GM23338 (cell line): Measurements from ENCODE around the gene NDUFB5. TPM values are rescaled to one million over a fixed set of nuclear protein-coding genes. Genes with fewer than 3 reads are reported as not detected.

Experiments
- ATAC-seq: fragments of 200-7000 bp; cut with Tn5 transposase; 3 replicates; pipeline ENCODE4 v1.9.1; 2020
- DNase-seq: peaks from one replicate; pipeline ENCODE4 v3.0.0-alpha.2; 2015; ENCODE audit warnings: low spot score
- H2AFZ ChIP-seq: fragments of 200-600 bp; sonication (generic); 2 replicates; pipeline ENCODE4 v1.8.0; 2016; ENCODE audit warnings: antibody characterized with exemption, mild to moderate bottlenecking, moderate library complexity
- H3F3A ChIP-seq: fragments of 200-600 bp; sonication (generic); replicated peaks from 2 replicates; pipeline ENCODE4 v1.8.0; 2017; ENCODE audit warnings: antibody characterized with exemption, mixed run types, low read depth
- H3K27ac ChIP-seq: fragments of 200-600 bp; sonication (generic); 2 replicates; pipeline ENCODE4 v1.6.1; 2016; ENCODE audit warnings: low read depth
- H3K27me3 ChIP-seq: fragments of 200-600 bp; sonication (generic); 2 replicates; pipeline ENCODE4 v1.8.0; 2016; ENCODE audit warnings: mild to moderate bottlenecking, mixed run types, moderate library complexity; ENCODE audit not compliant: insufficient read depth
- H3K36me3 ChIP-seq: fragments of 200-600 bp; sonication (generic); 2 replicates; pipeline ENCODE4 v1.8.0; 2016; ENCODE audit warnings: mild to moderate bottlenecking; ENCODE audit not compliant: insufficient read depth
- H3K4me1 ChIP-seq: fragments of 200-600 bp; sonication (generic); 2 replicates; pipeline ENCODE4 v1.8.0; 2016; ENCODE audit warnings: mild to moderate bottlenecking, moderate library complexity; ENCODE audit not compliant: insufficient read depth
- H3K4me2 ChIP-seq: fragments of 200-600 bp; sonication (generic); 2 replicates; pipeline ENCODE4 v1.7.1; 2017; ENCODE audit warnings: mixed run types
- H3K4me3 ChIP-seq: fragments of 200-600 bp; sonication (generic); 2 replicates; pipeline ENCODE4 v1.6.1; 2016; ENCODE audit warnings: mixed run types
- H3K79me2 ChIP-seq: fragments of 200-600 bp; sonication (generic); replicated peaks from 2 replicates; pipeline ENCODE4 v1.8.0; 2017; ENCODE audit warnings: mild to moderate bottlenecking; ENCODE audit not compliant: insufficient read depth
- H3K9me2 ChIP-seq: fragments of 200-600 bp; sonication (generic); 2 replicates; pipeline ENCODE4 v1.8.0; 2017; ENCODE audit not compliant: insufficient read depth
- H4K20me1 ChIP-seq: fragments of 200-600 bp; sonication (generic); replicated peaks from 2 replicates; pipeline ENCODE4 v1.8.0; 2017; ENCODE audit warnings: mild to moderate bottlenecking; ENCODE audit not compliant: insufficient read depth
- H3K27ac Mint-ChIP-seq: 2 replicates; pipeline ENCODE4 v1.8.0; 2020; ENCODE audit warnings: inconsistent platforms, mild to moderate bottlenecking, moderate library complexity, mixed read lengths
- H3K27me3 Mint-ChIP-seq: 3 replicates; pipeline ENCODE4 v1.8.0; 2022; ENCODE audit warnings: low read depth, mild to moderate bottlenecking, moderate library complexity, mixed read lengths, inconsistent platforms; ENCODE audit not compliant: insufficient read depth, poor library complexity
- H3K36me3 Mint-ChIP-seq: 3 replicates; pipeline ENCODE4 v1.8.0; 2021; ENCODE audit warnings: low read depth, mild to moderate bottlenecking, inconsistent platforms, moderate library complexity, mixed read lengths
- H3K4me1 Mint-ChIP-seq: 3 replicates; pipeline ENCODE4 v1.8.0; 2020; ENCODE audit warnings: mild to moderate bottlenecking, inconsistent platforms, mixed read lengths
- H3K4me3 Mint-ChIP-seq: 3 replicates; pipeline ENCODE4 v1.8.0; 2021; ENCODE audit warnings: moderate library complexity, mild to moderate bottlenecking, inconsistent platforms, mixed read lengths
- H3K9me3 Mint-ChIP-seq: 3 replicates; pipeline ENCODE4 v1.8.0; 2020; ENCODE audit warnings: moderate library complexity, mild to moderate bottlenecking, inconsistent platforms, mixed read lengths
- CREB1 ChIP-seq: fragments of 250-450 bp; sonication (Bioruptor Pico); IDR thresholded peaks from 2 replicates; pipeline ENCODE4 v1.5.0; 2020; ENCODE audit warnings: low read depth, mild to moderate bottlenecking, moderate library complexity
- ETS1 ChIP-seq: IDR thresholded peaks from 2 replicates; pipeline ENCODE4 v1.6.1; 2016; ENCODE audit warnings: antibody characterized with exemption
- EZH2 ChIP-seq: fragments of 200-600 bp; sonication (generic); IDR thresholded peaks from one replicate; pipeline ENCODE4 v1.8.0; 2017; ENCODE audit warnings: antibody characterized with exemption, mild to moderate bottlenecking, low read depth; ENCODE audit not compliant: unreplicated experiment
- JUNB ChIP-seq: IDR thresholded peaks from one replicate; pipeline ENCODE4 v1.6.1; 2016; ENCODE audit warnings: antibody characterized with exemption; ENCODE audit not compliant: unreplicated experiment
- NANOG ChIP-seq: IDR thresholded peaks from 2 replicates; pipeline ENCODE4 v1.6.1; 2016; ENCODE audit warnings: antibody characterized with exemption, borderline replicate concordance
- POLR2AphosphoS5 ChIP-seq: IDR thresholded peaks from 2 replicates; pipeline ENCODE4 v1.6.1; 2016; ENCODE audit warnings: antibody characterized with exemption, low read depth
- STAT1 ChIP-seq: IDR thresholded peaks from one replicate; pipeline ENCODE4 v1.6.1; 2016; ENCODE audit warnings: antibody characterized with exemption; ENCODE audit not compliant: unreplicated experiment
- ZNF114 ChIP-seq: fragments of 250-450 bp; sonication (Bioruptor Pico); IDR thresholded peaks from 2 replicates; pipeline ENCODE4 v1.5.0; 2020; ENCODE audit warnings: mild to moderate bottlenecking, moderate library complexity
- ZNF462 ChIP-seq: fragments of 250-450 bp; sonication (Bioruptor Pico); IDR thresholded peaks from 2 replicates; pipeline ENCODE4 v1.5.0; 2020; ENCODE audit warnings: mild to moderate bottlenecking, moderate library complexity
- polyA plus RNA-seq: library from polyadenylated mRNA; unstranded; fragments of >200 nt; fragmentation: Nextera tagmentation; extraction: Ambion mirVana; gene quantifications from 2 replicates; pipeline ENCODE4 v1.2.1, GENCODE V29; 2016
- total RNA-seq: library from RNA; depleted of rRNA; stranded (reverse); fragments of >200 nt; shearing (Covaris generic); gene quantifications from 2 replicates; pipeline ENCODE4 v1.2.3, GENCODE V29; 2014

The NDUFB5 gene
- total and polyA plus RNA-seq, 2 experiments from 2014 or later, result 65.4 to 113 TPM

GRCh38 chr3:179630753-179631451 lies 26.3 kb downstream of the NDUFB5 start:
- H2AFZ ChIP-seq, result no peak overlapping the region
- no peaks in the 10 kb centered on the region for H3F3A ChIP-seq
- Mint-ChIP-seq H3K27me3 (no peaks in the 10 kb centered on the region), H3K36me3 (no peaks in the 10 kb centered on the region), H3K9me3 (no peaks in the 10 kb centered on the region), H3K27ac (no peak overlapping the region), H3K4me1 (peaks cover 7% of the 10 kb centered on the region; the same call in 2 of the 3 replicates), H3K4me3 (no peak overlapping the region)
- no peaks in the 10 kb centered on the region for H4K20me1 ChIP-seq
- H3K27ac ChIP-seq, result no peak overlapping the region
- no peaks in the 10 kb centered on the region for H3K36me3 ChIP-seq
- H3K27me3 ChIP-seq, result no peaks in the 10 kb centered on the region
- ATAC-seq (no peak), DNase-seq (no peak)
- H3K4me1 ChIP-seq, result no peaks in the 10 kb centered on the region
- H3K4me3 ChIP-seq, result no peak overlapping the region
- no peak for TF ChIP-seq ETS1
- no peak for TF ChIP-seq NANOG
- H3K9me2 ChIP-seq, result no peaks in the 10 kb centered on the region
- H3K79me2 ChIP-seq, result no peaks in the 10 kb centered on the region
- H3K4me2 ChIP-seq, result no peak overlapping the region

- Histone ChIP-seq H3K27me3 (no peaks in the 10 kb centered on the region), H3K9me2 (no peaks in the 10 kb centered on the region), H3K36me3 (no peaks in the 10 kb centered on the region), H2AFZ (no peak overlapping the region), H3K79me2 (no peaks in the 10 kb centered on the region), H3K27ac (no peak overlapping the region), H3K4me1 (no peaks in the 10 kb centered on the region), H4K20me1 (no peaks in the 10 kb centered on the region), H3F3A (no peaks in the 10 kb centered on the region), H3K4me3 (no peak overlapping the region), H3K4me2 (no peak overlapping the region)
- Mint-ChIP-seq H3K27me3 (peaks cover 7% of the 10 kb centered on the region), H3K4me3 (no peak overlapping the region), H3K4me1 (no peaks in the 10 kb centered on the region), H3K27ac (no peak overlapping the region), H3K36me3 (no peaks in the 10 kb centered on the region), H3K9me3 (no peaks in the 10 kb centered on the region)
- no peak for ATAC-seq
- no peak for DNase-seq
- TF ChIP-seq NANOG, result no peak
- no peak for TF ChIP-seq CREB1 (CRISPR knock-in tag)
- no peak for TF ChIP-seq ZNF462 (CRISPR knock-in tag)
- no peak for TF ChIP-seq POLR2AphosphoS5
- TF ChIP-seq STAT1, result no peak
- no peak for TF ChIP-seq ZNF114 (CRISPR knock-in tag)
- no peak for TF ChIP-seq ETS1
- no peak for TF ChIP-seq JUNB
- TF ChIP-seq EZH2, result no peak
Observed at GRCh38 chr3:179640469-179640868, 35.9 kb downstream of the NDUFB5 start.
